Coronary artery (tissue), 2 donors: ENCODE results near the gene EML5.

Source experiments
- DNase-seq: peaks from one replicate; pipeline ENCODE4 v3.0.0-alpha.2; 2017; ENCODE audit warnings: low spot score
- H3K27ac ChIP-seq, 2 donors: fragments of 200-600 bp; sonication (generic); one replicate each; pipeline ENCODE4 v1.5.1; 2016 to 2019
- H3K4me3 ChIP-seq: fragments of 200-600 bp; sonication (generic); 2 replicates; pipeline ENCODE4 v1.5.1; 2016; ENCODE audit warnings: mild to moderate bottlenecking, moderate library complexity
- TF ChIP-seq, protein P1 (sequence below): fragments of 200-600 bp; sonication (generic); IDR thresholded peaks from one replicate; pipeline ENCODE4 v1.5.1; 2019; ENCODE audit warnings: antibody characterized with exemption

Gene EML5

DNA sequence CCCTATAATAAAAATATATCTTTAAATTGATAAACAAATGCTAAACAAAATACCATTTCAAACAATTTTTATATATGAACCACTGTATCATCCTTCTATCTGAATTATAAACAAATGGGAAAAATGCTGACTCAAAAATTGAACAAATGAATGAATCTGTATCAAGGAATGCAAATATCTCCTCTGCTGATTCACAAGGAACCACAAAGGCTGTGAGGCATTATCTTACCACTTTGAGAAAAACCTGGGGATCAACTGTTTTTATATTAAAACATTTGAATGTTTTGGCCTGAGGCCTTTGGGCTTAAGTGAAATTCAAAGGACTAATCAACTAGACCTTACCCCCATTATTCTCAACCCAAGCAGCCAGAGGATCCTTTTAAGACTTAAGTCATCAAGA is 86.3 kb downstream of the EML5 start:
- no peak for DNase-seq
- TF ChIP-seq, protein P1, sequence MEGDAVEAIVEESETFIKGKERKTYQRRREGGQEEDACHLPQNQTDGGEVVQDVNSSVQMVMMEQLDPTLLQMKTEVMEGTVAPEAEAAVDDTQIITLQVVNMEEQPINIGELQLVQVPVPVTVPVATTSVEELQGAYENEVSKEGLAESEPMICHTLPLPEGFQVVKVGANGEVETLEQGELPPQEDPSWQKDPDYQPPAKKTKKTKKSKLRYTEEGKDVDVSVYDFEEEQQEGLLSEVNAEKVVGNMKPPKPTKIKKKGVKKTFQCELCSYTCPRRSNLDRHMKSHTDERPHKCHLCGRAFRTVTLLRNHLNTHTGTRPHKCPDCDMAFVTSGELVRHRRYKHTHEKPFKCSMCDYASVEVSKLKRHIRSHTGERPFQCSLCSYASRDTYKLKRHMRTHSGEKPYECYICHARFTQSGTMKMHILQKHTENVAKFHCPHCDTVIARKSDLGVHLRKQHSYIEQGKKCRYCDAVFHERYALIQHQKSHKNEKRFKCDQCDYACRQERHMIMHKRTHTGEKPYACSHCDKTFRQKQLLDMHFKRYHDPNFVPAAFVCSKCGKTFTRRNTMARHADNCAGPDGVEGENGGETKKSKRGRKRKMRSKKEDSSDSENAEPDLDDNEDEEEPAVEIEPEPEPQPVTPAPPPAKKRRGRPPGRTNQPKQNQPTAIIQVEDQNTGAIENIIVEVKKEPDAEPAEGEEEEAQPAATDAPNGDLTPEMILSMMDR = no peak
- Histone ChIP-seq H3K27ac (no peak overlapping the region), H3K4me3 (no peak overlapping the region)

DNA sequence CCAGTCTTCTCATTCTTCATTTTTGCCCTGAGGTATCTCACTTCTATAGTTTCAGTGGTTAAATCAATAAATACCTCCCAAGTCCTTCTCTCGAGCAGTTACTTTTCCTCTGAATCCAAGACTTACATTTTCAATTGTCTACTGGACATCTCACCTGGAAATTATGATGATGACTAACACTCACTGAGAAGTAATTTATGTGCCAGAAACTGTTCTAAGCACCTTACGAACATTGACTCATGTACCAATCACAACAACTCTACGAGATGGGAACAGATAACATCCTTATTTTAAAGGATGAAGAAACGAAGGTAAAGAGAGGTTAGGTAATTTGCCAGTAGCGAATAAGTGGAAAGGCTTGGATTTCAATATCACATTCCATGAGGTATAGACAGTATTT is 94.1 kb downstream of the EML5 start:
- DNase-seq = no peak
- no peak overlapping the region for H3K4me3 ChIP-seq
- TF ChIP-seq, protein P1 = no peak
- H3K27ac ChIP-seq = no peak overlapping the region

DNA sequence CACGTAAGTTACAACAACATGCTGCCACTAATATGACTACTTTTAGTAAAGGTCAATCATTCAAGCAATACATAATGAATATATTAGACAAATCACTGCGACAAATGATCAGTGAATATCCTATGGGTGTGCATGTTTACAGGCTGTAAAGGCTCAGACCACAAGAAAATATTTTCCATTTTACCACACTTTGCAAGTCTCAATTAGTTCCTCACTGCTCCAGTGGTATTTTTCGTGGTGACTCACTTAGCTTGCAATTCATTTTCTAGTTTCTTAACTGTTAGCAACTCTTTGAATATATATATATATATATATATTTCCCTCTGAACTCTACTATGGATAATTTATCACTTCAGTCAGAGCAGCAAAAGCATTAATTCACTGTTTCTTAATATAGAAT is 96.9 kb downstream of the EML5 start:
- no peak for DNase-seq
- TF ChIP-seq, protein P1 = no peak
- no peak overlapping the region for H3K4me3 ChIP-seq
- H3K27ac ChIP-seq = no peak overlapping the region

DNA sequence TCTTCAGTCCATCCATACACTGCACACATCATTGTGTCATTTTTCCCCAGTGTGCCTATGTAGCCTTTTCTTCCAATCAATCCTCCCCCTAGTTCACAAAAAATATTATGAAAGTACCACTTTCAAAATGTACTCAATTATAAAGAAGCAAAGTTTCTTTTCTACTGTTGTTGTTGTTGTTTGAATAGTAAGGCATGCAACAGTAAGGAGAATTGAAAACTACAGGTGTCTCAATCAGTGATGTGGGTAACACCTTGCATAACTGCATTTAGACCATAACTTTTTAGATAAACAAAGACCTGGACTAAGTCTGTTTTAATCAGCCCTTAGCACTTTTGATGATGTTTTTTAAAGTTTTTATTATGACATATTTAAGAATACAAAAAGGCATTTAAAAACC is 104.4 kb downstream of the EML5 start:
- no peak for DNase-seq
- TF ChIP-seq, protein P1 = no peak
- Histone ChIP-seq H3K27ac (no peak overlapping the region), H3K4me3 (no peak overlapping the region)

DNA sequence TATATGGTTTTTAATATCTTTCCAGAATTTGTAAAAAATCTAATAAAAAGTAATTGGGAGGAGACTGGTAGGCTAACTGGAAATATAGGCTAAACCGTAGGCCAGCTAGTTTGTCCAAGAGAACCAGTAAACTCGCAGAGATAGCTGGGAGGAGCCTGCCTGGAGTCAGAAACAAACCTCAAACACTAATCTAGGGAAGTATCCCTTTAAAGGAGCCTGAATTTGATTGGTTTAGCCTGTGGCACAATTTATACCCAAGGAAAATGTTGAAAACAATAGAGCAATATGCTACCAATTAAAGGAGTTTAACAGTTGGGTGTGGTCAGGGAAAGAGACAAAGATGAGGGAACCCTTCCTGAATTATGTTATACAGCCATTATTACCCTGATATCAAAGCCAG is 109.6 kb downstream of the EML5 start:
- TF ChIP-seq, protein P1 = no peak
- DNase-seq = no peak

DNA sequence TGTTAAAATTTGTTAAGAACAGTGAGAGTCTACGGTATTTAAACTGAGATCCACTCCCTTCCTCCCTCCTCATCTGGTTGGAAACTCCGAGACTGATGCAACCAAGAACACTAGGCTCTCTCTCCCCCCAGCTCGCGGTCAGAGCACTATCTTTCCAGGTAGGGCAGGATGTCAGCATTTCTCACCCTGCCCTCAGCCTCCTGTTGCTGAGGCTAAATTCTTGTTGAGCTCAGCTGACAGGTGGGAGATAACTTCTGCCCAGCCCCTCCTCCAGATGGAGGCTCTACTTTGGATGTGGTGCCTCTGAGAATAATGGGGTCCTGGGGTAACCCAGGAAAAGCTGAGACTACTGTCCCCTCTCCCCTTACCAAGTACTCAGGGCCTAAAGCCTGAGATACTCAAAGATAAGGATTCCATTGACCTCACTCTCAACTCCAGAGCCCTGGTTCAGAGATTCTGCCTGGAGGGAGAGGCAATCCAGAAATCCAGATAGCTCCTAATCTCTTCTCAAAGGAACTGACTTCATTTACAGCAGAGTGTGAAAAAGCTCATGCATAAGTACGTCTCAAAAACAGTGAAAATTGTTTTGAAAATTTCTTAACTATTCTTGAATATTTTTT is 110.1 kb downstream of the EML5 start:
- no peak for DNase-seq
- H3K4me3 ChIP-seq = no peak overlapping the region
- TF ChIP-seq, protein P1 = no peak
- H3K27ac ChIP-seq = no peak overlapping the region

More for the DNA sequence above, 109.6 kb downstream of the EML5 start:
- Histone ChIP-seq H3K27ac (no peak overlapping the region), H3K4me3 (no peak overlapping the region)

DNA sequence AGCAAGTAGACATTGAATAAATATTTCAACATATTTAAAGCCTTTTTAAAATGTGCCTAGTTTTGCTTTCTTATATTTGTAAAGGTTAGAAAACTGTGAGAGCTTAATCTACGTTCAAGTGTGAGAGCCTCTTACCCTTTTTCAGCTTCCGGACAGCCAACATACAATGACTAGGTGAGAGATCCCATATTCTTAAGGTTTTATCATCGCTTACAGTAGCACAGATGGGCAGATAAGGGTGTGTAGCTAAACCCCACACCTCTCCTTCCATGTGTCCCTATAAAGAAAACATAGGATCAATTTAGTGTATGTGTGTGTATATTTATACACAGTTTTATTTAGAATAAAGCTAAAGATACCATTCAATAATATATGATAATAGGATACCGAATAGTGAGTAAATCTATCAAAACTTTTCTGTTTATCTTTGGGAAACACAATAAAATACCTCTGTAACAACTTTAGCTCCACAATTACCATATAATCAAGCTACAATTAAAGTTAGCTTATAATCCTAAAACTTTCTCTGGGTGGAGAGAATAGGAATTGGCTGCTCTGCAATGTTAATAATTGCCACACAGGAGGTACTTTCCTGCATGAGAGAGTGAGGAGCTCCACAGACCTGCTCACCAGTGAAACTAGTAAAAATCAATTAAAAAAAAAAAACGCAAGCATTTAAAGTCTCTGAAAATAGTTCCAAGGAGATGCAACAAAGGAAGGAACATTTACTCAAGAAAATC is 110.8 kb downstream of the EML5 start:
- DNase-seq = no peak
- Histone ChIP-seq H3K4me3 (no peak overlapping the region), H3K27ac (no peak overlapping the region)
- TF ChIP-seq, protein P1 = no peak
